T-helper 9 cell (primary cell): ENCODE data around the gene MGAT5.

Source experiments
- DNase-seq: peaks from one replicate; pipeline ENCODE4 v3.0.0-alpha.2; 2020
- total RNA-seq, 2 donors: gene quantifications; one replicate each; lab custom pipeline; 2026; lab: John Stamatoyannopoulos, UW

Gene MGAT5, protein sequence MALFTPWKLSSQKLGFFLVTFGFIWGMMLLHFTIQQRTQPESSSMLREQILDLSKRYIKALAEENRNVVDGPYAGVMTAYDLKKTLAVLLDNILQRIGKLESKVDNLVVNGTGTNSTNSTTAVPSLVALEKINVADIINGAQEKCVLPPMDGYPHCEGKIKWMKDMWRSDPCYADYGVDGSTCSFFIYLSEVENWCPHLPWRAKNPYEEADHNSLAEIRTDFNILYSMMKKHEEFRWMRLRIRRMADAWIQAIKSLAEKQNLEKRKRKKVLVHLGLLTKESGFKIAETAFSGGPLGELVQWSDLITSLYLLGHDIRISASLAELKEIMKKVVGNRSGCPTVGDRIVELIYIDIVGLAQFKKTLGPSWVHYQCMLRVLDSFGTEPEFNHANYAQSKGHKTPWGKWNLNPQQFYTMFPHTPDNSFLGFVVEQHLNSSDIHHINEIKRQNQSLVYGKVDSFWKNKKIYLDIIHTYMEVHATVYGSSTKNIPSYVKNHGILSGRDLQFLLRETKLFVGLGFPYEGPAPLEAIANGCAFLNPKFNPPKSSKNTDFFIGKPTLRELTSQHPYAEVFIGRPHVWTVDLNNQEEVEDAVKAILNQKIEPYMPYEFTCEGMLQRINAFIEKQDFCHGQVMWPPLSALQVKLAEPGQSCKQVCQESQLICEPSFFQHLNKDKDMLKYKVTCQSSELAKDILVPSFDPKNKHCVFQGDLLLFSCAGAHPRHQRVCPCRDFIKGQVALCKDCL
- 172 to 244 reads per million in 2 donors for total RNA-seq

DNA sequence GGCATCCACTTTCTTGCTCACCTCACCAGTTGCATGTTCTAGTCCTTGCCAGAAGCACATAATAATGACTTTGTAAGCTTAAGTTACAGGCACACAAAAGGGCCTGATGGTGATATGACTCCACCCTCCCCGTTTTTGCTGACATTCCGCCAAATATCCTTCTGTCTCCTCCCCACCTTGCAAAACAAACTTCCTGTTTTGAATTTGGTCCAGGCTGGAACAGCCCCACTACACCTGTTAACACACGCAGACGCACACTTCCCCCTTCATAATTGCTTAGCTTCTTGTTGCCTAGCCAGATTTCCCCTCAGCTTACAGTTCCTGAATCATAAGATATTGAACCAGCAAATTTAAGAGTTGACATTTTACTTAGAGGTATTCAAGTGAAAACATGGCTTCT is at the start of gene MGAT5:
Gene MGAT5, plus strand, starts transcription at position 269 of the 400 bp plus-strand sequence. CDS start 332 bp downstream, outside the sequence.
- no peak for DNase-seq

DNA sequence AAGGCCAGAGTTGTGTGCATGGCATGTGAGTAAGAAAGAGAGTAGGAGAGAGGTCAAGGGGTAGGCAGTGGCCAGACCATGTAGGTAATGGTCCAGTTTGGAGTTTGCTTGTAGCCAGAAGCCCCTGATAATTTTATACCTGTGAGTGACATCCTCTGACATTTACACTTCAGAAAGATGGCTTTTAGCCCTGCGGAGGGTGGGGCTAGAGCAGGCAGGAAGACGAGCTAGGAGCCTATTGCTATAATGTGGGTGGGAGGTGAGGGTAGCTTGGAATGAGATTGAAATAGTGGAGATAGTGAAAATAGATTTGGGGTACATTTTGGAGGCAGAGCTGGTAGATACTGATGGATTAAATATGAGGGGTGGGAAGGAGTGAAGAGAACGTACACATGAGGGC is 48.8 kb upstream of the MGAT5 start:
- DNase-seq, result no peak

DNA sequence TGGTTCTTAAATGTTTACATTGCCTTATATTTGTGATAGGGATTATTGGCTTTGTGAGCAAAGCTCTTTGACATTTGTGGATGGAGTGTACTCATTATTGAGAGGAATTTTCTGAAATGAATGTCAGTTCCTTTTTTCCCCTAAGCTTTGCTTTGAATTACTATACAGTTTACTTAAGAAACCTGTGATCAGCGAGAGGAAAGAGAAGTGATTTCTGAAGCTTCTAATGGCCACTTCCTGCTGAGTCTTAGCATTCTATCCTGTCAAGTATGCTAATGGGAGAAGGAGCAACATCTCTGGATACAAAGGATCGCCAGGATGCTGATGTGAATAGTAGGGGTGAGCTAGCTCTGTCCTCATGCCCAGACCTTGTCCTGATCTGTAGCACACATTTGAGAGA is 47.8 kb upstream of the MGAT5 start:
- no peak for DNase-seq

DNA sequence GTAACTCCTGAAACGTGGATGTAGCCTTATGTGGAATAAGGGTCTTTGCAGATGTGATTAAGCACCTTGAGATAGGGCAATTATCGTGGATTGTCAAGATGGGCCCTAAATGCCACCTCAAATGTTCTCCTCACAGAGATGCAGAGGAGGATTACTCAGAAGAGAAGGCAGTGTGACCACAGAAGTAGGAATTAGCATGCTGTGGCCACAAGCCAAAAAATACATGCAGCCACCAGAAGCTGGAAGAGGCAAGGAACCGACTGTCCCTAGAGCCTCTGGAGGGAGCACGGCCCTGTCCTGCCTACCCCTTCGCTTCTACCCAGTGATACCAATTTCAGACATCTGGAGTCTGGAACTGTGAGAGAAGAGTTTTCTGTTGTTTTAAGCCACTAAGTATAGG is 47.3 kb upstream of the MGAT5 start:
- no peak for DNase-seq

DNA sequence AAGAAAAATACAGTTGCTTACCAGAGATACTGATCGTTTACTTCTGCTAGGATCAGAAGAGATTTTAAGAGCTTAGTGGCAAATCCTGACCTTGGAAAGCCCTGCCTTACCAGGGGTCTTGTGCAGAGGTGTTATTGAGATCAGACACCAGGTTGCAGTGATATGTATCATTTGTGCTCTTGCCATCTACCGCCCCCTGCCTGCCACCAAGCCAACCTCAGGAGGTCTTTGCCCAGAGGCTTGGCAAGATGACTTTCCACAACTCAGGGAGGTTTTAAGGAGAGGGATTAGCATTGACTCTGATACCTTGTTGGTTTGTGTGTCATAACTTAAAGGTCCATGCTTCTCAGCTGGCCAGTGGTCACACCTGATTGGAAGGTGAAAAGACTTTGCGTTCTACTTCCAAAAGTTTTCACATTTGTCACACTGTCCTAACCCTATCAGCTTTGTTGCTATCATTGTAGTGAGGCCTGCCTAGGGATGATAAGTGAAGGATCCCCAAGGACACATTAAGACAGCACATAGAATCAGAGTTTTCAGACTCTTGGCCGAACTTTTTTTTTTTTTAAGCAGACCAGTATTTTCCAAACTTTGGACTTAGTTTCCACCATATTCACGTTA is 46.2 kb upstream of the MGAT5 start:
- peak; percentile 53 for DNase-seq

DNA sequence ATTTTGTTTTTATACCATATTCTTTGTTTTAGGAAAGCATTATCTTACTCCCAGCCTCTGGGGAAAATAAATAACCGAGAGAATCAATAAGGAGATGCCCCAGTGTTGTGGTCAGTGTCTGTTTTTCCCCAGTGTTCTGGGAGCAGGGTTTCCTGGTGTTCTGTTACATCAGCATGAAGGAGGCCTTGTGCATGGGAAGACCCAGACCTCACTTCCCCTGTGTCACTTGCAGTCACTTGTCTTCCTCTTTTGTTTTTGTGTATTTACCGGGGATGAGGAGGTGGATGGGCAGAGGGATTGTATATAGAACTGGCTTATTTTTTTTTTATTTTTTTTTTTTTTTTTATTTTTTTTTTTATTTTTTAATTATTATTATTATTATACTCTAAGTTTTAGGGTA is 45.0 kb upstream of the MGAT5 start:
- DNase-seq, result no peak

DNA sequence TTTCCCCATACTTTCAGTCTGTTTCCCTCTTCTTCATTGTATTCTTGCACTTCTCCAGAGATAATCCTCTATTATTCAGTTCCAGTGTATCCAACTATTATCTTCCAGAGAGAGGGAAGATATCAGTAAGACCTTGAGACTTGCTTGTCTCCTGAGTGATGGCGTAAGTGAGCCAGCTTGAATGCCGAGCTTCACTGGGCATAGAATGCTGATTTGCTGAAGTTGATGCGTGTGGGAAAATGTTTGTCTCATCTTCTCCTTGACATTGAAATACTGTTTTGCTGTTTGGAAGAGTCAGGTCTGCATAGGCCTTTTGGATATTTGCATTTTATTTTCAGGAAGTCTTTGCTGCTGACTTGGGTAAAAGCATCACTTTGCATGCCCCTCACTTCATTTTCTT is 41.1 kb upstream of the MGAT5 start:
- no peak for DNase-seq

DNA sequence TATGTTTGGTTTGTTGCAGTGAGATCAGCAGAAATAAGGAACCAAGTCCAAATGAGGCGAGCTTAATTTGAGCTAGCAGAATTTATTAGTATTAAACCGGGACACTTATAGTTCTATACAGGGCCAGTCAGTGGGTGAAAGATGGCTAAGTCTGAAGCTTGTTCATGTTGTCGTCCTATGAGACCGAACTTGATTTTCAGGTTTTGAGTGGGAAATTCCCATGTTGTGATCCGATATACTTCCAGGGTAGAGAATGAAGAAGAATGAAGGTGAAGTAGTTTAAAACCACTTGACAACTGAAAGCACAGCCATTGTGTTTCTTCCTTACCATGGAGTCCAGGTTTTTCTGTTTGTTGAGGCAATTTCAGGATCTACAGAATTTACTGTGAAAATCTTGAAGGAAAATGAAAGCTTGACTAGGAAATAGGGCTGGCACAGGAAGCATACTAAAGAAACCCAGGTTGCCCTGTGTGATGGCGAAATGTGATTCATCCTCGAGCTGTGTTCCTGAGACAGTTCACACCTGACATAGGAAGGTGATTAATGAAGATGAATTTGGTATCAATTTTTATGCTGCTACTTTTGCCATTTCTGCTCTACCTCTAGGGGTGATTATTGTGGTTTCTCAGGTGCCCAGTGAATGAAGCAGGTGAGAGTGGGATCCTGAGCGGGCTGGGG is 37.6 kb upstream of the MGAT5 start:
- no peak for DNase-seq

DNA sequence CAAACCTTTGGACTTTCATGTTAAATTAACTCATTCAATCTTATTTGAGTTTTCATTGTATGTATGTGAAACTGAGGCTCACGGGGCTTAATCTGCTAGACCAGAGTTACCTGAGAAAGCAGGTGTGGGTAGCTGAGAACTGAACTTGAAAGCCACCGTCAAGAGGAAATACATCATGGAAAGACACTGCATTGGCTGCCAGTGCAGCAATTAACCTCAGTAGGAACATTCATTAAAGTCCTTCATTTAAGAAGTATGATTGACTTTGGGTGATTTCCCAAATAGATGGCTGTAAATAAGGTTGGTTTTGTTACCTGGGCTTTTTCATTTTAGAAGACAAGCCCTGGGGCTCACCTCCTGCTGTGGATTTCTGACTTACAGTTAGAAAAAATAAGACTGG is 36.5 kb upstream of the MGAT5 start:
- no peak for DNase-seq

DNA sequence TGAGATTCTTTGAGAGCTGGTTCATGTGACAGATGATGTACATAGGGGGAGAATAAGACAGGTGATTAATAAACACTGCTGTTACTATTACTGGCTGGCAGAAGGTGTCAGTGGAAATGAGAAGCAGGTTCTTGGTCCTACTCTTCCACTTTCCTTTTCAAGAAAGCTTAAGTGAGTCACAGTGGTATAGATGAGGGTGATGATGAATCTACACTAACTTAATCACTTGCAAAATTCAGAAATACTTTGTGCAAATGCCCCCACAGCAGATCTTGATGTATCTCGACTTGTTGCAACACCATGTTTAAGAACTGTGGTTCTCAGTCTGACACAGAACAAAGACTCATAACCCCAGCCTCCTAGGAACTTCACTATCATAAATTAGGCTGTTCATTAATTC is 35.9 kb upstream of the MGAT5 start:
- no peak for DNase-seq

DNA sequence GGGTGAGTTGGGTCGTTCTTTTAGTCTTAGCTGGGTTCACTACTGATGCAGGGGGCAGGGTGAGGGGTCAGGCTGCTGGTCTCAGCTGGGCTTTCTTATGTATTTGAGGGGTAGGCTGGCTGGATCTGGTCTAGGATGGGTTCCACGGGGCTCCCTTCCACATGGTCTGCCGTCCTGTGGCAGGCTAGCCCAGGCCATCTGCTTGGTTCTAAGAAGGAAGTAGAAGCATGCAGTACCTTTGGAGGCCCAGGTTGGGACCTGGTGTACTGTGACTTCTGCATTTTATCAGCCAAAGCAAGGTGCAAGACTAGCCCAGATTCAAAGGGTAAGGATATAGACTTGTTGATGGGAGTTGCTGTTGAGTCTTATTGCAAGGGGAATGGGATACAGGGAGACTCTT is 35.5 kb upstream of the MGAT5 start:
- no peak for DNase-seq

DNA sequence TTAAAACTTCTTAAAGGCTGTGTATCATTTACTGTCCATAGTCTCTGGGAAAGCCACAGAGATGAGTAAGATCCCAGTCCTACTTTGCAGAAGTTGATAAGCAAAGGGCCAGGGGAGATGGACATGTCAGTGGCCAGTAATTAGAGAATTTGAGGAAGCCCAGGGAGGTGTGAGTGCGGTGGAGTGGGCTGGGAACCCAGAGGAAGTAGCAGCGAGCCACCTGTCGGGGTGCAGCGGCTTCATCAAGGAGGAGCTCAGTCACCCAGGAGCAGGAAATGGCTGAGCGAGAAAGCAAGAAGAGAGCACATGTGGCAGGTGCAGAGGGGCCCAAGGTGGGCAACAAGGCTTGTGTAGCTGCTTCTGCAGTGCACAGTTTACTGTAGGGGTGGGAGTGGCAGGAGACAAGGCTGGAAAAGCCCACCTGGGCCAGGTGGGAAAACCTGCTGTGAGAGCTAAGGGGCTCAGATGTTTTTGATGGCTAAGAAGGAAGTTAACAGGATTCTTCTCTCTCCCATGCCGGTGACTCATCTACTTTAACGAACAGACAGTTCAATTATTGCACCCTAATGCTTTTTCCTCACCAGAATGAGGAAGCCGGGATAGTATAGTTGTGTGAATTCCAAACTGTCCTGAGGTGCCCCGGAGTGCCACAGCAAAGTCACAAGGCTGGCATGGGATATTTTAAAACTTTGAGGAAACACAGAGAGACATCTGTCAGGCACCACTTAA is 34.8 kb upstream of the MGAT5 start:
- DNase-seq, result peak; percentile 26

DNA sequence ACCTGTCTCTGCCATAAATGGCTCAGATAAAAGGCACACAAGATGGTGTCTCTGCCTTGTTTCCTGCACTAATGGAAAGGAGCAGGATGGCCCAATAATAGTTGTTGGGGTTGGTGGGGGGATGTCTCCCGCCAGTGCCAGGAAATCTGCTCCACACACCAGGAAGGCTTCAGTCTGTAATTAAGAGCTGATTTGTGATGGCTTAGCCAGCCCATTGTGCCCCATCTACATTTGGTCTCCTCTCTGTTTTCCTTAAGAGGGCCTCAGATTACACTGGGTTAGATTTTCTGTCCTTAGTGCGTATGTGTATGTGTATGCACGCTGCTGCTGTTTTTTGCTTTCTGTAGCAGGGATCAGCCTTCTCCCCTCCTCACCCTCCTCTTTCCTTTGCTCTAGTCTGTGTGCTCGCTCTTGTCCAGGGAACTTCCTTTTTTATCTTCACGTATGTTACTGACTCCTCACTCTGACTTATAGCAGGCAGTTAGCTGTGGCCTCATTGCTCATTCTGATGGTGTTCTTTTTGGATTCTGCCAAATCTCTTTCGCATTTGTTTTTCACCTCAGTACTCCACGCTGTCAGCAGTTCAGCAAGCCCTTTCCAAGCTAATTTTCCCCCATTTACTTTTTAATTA is 33.4 kb upstream of the MGAT5 start:
- DNase-seq, result no peak

DNA sequence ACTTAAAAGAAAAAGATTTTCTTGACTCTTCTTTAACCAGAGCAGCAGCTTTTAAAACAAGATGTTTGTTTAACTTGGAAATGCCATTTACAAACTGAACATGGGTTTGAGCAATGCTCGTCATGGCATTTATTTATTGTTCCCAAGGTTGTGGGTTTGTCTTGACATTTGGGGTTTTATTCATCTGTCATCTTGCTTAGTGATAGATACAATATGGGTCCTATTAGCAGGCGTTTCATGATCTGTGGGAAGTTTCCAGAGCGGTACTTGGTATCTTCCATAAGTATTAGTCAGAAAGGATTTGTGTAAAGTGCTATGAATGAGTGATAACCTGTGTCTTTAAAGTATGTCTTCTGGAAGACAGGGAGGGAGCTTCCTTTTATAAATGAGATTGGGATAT is 29.9 kb upstream of the MGAT5 start:
- DNase-seq, result no peak

DNA sequence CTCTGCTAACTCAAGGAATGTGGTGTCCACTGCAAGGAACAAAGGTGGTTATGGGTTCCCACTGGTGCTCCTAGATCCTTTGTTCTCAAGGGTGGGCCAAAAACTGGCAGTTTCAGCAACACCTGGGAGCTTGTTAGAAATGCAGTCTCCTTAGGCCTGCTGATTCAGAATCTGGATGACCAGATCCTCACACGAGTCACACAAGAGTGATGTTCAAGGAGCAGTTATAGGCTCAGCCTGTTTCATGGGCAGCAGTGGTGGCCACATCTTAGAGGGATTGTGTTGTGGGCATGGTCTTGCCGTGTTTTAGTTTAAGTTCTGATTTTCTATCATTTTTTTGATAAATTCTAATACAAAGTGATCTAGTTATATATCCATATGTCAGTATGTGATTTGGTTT is 28.7 kb upstream of the MGAT5 start:
- no peak for DNase-seq

DNA sequence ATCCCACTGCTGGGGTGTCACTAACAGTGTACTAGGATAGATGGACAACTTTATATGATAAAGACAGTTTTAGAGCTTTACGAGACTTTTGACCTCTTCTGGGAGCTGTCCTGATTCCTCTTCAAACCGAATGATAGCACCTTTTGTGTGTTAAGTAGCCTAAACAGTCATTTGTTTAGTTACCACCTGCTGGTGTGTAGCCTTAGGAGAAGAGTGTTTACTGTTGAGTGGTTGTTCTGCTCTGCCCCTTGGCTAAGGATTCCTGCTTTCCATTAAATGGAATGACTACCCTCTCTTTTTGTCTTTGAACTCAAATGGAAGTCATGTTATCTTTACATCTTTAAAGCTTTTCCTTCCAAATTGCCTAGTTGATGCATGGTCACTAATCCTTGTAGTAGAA is 28.0 kb upstream of the MGAT5 start:
- no peak for DNase-seq

DNA sequence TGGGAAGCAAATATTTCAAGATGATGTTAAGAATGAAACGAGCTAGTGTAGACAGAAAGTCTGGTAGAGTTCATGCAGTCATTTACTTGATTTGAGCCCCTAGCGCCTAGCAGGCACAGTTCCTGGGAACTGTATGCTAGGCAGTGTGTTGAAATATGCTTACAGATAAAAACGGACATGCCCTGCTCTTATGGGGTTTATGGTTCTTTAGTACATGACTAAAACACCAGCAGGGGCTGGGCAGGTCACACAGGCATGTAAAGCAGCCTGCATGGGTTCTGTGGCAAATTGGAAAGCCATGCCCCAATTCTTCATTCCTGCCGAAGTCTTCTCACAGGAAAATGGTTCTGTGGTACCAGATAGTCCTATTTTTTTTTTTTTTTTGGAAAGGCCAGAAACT is 27.3 kb upstream of the MGAT5 start:
- DNase-seq, result no peak

DNA sequence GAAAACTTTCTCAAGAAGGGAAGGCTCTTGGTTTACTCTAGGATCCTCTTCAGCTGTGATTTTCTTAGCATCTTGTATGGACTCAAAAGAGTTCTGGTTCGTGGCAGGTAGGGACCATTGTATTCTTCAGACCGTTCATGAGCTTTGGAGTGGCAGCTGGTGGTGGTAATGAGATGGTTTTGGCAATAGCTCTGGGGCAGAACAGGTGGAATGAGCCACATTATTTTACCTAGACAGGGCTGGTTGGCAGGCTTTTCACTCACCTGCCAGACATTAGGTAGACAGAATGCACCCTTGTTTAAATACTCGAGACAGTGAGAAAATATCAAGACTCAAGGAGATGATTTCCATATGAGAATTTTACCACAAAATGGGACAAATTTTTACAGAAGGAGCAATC is 26.2 kb upstream of the MGAT5 start:
- DNase-seq, result no peak

DNA sequence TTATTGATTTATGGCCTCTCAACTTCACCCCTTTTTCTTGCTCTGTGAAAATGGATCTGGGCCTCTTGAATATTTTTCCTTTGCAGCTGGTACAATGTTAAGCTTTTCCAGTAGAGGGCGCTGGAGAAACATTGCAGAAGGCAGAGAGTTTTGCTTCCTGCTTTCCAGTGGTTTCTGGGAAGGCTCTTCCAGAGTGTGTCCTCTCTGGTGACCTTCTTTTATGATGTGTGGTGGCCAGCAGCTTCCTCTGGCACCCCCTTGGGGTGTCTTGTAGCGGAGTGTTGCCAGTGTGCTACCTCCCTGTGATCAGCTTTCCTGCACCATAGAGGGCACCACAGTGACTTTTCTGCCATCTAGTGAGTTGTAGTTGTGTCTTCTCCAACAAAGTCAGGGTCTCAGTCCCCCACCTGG is 25.4 kb upstream of the MGAT5 start:
- DNase-seq, result no peak

DNA sequence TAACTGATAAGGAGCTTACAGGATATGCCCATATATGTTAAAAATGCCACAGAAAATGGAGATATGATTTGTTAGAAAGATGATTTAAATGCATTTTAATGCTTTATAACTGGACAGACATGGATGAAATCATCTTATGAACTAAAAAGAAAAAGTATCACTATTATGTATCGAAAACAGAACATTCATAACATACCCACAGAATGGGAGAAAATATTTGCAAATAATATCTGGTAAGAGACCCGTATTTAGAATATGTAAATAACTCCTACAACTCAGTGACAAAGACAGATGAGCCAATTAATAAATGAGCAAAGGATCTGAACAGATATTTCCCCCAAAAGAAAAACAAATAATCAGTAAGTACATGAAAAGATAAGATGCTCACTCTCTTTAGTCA is 24.3 kb upstream of the MGAT5 start:
- DNase-seq, result no peak

DNA sequence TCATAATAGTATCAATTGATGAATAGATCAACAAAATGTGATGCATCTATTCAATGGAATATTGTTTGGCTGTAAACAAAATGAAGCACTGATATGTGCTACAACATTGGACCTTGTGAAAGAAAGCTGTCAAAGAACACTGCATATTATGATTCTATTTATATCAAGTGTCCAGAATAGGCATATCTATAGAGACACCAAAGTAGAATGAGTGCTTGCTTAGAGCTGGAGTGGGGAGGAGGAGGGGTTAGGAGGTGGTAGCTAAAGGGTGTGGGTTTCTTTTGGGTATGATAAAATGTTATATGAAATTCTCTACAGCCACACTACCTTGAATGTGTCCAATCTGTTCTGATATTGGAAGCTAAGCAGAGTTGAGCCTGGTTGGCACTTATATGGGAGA is 23.0 kb upstream of the MGAT5 start:
- DNase-seq, result no peak
